ENCODE results near the gene LRRC10B.
A peak's percentile ranks its signal among the peaks of the same experiment; 100 is the strongest.
"Not testable (repeated sequence)": the region's sequence is repeated elsewhere in the genome, so short reads cannot be mapped to it uniquely, and the experiment has no call there.

The LRRC10B gene

DNA sequence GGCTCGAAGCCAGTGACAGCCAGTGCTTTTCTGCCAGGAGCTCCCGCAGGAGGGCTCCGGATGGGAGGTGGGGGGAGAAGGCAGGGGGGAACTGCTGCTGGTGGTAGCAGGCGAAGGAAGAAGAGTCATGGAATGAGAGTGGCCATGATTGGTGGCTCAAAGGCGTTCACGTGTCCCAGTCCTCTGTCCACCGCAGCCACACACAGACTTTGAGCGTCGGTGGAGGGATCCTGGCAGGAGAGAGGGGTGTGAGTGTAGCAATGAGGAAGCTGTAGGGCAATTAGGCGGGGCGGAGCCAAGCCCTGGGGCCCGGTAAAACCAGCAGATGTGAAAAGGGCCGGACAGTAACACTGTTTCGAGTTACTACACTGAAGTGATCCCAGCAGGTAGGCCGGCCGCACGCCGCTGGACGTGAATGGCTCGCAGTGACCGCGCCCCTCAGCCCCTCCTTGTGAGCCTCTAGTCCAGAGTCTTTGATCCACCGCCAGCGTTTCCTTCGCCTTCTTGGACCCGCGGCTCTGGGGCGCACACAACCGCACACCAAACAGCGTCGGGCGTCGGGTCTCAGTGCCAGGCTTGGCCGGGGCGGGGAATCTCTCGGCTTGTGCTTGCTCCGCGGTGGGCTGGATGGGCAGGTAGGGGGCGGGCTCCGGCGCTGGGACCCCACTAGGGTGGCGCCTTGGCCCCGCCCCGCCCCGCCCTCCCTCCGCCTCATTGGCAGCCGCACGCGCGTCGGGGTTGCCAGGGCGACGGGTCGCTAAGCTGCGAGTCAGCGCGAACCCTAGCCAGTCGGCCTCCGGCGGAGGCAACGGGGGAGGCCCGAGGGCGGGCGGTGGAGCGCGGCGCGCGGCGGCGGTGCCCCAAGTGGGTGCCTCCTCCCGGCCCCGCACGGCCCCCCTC lies at the start of gene LRRC10B:
LRRC10B (plus strand) TSS at position 788 of the 900 bp plus-strand sequence. CDS start 250 bp downstream, outside the sequence.
- DNase-seq (ENCODE audit: low read depth), result peak; percentile 38

DNA sequence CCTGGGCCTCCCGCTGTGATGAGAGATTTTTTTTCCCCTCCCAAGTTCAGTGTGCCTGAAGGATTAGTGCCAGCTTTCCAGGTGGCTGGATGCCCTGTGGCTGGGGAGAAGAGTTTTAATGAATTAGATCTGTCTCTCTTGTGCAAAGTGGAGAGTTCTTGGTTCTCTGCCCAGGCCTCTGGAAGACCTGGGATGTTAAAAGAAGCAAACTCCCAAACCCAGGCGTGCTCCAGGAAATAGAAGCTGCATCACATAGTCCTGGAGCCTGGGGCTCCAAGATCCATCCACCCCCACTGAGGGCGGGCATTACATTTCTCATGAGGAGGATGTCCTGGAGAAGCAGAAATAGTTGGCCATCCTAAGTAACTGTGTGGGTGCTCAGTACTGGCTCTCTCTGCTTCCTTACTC lies 48.1 kb upstream of the LRRC10B start:
- no peak for DNase-seq (ENCODE audit: low read depth)

DNA sequence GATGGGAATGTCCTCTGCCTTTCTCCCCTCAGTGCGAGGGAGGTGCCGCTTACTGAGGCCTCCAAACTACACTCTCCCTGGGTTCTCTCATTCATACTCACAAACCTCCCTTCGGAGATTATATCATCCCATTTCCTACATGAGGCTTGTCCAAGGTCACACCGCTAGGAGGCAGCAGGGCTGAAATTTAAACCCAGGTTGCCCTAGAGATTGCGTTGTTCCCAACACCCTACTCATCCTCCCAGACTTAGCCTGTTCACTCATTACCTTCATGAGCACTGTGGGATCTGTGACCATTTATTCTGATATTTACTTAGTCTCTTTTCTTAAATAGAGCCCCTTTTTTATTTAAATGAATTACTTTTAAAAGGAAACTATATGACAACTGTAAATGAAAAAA lies 47.6 kb upstream of the LRRC10B start:
- DNase-seq (ENCODE audit: low read depth), result no peak

DNA sequence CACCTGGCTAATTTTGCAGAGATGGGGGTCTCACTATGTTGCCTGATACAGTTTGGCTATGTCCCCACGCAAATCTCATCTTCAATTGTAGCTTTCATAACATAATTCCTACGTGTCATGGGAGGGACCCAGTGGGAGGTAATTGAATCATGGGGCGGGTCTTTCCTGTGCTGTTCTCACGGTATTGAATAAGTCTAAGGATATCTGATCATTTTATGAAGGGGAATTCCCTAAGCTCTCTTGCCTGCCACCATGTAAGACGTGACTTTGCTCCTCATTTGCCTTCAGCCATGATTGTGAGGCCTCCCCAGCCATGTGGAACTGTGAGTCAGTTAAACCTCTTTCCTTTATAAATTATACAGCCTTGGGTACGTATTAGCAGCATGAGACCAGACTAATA lies 40.9 kb upstream of the LRRC10B start:
- DNase-seq (ENCODE audit: low read depth), result not testable (repeated sequence)

DNA sequence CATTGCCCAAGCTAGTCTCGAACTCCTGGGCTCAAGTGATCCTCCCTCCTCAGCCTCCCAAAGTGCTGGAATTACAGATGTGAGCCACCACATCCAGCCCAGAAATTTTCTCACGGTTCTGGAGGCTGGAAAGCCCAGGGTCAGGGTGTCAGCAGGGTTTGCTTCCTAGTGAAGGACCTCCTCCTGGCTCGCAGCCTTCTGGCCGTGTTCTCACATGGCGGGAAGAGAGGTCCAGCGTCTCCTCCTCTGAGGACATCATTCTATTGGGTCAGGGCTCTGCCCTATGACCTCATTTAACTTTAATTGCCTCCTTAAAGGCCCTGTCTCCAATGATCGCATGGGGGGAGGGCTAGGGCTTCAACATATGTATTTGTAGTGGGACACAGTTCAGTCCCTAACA lies 40.5 kb upstream of the LRRC10B start:
- no peak for DNase-seq (ENCODE audit: low read depth)

DNA sequence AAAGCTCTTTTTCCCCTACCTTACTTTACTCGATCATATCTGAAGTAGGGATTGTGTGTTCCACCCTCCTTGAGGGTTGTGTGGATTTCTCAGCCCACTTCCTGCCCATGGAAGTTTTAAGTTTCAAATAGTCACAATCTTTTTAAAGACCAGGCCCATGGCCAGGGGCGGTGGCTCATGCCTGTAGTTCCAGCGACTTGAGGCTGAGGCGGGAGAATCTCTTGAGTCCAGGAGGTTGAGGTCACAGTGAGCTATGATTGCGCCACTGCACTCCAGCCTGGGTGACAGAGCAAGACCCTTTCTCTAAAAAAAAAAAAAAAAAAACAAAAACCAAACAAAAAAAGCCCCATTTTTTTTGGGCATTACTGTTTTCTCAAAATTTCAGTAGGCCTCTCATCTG lies 36.3 kb upstream of the LRRC10B start:
- no peak for DNase-seq (ENCODE audit: low read depth)

DNA sequence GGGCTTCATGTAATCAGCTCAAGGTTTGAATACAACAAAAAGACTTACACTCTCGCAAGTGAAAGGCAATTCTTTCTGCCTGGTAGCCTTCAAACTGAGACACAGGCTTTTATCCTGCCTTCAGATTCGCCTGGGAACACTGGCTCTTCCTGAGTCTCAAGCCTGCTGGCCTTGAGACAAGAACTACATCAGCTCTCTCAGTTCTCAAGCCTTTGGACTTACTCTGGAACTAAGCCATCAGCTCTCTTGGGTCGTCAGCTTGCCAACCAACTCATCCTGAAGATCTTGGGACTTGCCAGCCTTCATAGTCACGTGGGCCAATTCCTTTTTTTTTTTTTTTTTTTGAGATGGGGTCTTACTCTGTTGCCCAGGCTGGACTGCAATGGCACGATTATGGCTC lies 35.7 kb upstream of the LRRC10B start:
- DNase-seq (ENCODE audit: low read depth), result no peak

DNA sequence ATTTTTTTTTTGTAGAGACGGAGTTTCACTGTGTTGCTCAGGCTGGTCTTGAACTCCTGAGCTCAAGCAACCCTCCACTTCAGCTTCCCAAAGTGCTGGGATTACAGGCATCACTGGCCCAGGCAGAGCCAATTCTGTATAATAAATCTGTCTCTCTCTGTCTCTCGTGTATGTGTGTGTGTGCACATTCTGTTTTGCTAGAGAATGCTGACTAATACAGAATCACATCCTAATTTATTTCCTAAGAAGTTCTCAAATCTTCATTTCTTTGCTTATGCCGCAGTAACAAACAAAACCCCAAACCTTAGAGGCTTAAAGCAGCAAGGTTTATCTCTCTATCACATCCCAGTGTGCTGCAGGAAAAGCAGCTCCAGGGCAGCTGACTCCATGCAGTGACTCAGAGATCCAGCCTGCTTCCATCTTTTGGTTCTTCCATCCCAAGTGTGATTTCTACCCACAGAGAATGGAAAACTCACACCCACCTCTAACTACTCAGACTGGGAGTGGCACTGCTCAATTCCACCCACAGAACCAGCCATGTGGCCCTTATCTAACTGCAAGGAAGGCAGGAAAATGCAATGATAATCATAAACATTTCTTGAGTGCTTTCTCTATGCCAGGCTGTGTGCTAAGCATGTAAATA lies 35.1 kb upstream of the LRRC10B start:
- no peak for DNase-seq (ENCODE audit: low read depth)

DNA sequence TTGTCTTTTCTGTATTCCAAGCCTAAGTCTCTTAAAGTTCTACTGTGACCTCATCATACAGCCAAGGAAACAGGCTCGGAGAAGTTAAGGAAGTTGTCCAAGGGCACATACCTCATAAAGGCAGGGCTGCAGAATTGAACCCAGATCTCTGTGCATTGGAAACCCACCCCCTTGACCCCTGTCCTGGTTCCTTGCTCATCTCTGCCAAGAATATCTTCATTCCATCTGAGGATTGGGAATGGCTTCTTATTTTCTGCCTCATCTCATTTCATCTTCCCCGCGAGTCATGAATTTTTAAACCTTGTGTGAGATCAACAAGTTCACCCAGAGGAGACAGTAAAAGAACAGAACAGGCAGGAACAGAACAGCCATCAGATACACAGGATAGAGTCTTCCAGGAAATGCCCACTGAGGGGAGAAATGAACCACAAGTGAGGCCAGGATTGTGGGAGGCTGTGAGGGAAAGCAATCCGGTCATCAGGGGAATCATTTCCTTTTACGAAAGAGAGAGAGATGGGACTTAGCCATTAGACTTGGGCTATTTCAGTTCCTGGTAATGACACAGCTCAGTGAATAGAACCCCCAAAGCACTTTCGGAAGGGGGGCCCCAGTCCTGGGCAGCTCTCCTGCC lies 34.4 kb upstream of the LRRC10B start:
- no peak for DNase-seq (ENCODE audit: low read depth)

DNA sequence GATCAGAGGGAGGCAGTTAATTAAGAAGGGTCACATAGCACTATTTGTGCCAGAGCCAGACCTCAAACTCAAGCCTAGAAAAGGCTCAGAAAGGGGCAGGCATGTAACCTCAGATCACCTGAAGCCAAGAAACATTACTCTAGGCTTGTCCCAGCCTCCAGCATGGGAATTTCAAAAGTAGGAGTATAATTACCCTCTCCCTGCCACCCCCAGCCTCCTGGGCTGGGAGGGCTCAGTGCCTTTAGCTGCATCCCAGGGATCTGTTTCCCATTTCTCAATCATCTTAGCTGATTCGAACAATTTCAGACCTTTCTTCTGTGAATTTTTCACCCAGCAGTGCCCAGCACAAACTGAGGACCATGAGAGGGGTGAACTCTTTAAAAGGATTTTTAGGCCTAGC lies 33.1 kb upstream of the LRRC10B start:
- DNase-seq (ENCODE audit: low read depth), result no peak

DNA sequence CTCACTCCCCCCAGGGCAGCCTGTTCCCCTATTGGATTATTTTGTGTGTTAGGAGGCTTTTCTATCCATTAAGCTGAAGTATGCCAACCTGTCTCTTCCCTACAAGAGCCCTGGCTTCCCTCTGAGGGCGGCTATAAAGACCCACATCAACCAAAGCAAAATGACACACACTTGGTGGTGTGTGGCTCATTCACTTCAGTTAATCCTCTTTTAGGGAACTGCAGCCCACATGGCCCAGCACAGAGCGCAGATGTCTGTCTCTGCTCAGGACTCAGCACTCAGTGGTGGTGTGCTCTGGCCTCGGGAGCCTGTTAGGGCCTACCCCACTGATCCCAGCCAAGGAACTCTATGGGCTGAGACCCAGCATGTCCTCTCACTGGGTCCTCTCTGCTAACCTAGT lies 32.2 kb upstream of the LRRC10B start:
- no peak for DNase-seq (ENCODE audit: low read depth)

DNA sequence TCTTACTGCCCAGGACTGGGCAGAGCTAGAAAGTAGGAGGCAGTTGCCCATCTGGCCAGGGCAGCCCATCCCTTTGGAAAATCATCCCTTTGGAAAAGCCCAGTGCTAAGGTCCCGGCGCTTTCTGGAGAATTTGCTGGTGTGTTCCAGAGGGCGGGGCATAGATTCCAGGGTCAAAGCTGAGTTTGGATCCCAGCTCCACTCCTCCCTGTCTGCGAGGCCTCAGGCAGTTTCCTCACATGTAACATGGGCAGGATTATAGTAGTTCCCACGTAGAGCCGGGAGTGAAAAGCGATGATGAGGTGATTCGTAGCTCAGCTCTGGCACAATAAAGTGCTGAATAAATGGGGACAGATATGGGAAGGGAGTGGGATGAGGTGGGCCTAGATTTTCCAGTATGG lies 31.4 kb upstream of the LRRC10B start:
- no peak for DNase-seq (ENCODE audit: low read depth)

DNA sequence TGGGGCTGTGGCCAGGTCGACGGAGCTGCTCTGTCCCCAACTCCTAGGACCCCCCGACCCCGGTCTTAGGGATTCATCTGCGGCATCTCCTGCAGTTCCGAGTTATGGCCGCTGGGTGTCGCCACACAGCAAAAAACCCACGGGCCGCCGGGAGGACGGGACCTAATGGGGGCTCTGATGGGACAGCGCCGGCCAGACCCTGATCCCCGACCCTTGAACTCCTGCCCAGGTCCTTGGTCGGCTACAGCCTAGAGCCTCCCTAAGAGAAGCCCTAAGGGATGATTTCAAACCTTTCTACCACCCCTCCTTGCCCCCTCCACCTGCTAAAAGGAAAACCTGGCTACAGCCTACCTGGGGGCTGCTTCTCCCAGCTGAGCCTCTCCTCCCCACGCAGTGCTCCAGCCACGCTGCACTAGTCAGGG lies 30.8 kb upstream of the LRRC10B start:
- DNase-seq (ENCODE audit: low read depth), result peak; percentile 44

DNA sequence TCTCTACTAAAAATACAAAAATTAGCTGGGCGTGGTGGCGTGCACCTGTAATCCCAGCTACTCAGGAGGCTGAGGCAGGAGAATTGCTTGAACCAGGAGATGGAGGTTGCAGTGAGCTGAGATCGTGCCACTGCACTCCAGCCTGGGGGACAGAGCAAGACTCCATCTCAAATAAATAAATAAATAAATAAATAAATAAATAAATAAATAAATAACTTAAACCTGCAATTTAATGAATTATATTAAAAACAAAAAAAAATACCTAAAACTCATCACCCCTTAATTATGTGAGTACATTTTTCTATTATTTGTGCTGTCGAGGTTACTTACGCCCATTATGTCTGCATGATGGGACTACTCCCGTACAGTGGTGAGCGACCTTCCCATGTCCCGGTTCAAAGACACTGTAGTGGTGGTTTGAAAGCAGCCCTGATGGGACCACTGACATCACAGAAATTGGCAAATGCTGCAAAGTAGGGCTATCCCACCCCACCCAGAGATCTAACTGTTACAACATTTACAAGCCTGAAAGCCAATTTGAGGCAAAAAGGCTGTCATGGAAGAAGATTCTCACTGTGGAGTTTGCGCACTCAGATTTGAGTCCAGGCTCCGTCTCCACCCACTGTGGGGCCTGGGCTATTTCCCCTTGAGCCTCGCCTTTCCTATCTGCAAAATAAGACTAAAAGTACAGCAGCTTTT lies 29.0 kb upstream of the LRRC10B start:
- not testable (repeated sequence) for DNase-seq (ENCODE audit: low read depth)

DNA sequence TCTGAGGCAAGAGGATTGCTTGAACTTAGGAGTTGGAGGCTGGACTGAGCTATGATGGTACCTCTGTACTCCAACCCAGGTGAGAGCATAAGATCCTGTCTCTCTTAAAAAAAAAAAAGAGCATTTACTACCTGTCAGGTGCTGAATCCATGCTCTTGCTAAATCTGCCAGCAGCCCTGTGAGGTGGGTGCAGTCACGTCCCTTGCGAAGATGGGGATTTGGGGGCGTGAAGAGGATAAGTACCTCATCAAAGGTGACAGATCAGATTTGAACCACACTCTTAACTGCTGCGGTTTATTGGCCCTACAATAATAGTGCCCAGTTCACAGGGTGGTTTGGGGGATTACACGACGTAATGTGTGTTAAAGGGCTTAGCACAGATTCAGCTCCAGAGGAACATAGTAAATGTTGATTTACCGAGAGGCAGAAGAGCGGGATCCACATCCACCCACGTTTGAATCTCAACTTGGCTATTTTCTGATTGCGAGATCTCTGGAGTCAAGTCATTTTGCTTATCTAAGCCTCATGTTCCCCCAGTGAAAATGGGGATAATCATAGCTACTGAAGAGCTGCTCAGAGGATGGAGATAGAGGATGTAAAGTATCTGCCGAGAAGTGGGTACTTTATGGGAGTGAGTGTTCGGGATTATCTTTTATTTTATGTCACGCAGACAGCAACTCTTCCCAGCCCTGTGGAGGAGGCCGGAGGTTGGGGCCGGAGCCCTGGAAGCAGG lies 28.1 kb upstream of the LRRC10B start:
- no peak for DNase-seq (ENCODE audit: low read depth)

DNA sequence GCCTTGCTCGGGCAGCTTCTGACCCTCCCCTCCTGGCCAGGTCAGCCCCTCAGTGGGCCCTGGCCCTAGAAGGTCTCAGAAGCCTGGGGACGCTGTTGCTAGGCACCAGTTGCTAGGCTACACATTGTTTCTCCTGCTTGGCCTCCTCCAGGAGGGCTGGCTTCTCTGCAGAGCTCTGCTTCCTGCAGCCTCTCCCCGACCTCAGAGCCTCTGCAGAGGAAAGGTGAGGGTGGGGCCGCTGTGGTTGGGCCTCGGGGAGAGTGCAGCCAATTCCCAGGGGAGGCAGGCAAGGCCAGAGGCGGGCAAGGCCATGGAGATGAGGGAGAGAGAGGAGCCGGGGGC lies 27.6 kb upstream of the LRRC10B start:
- DNase-seq (ENCODE audit: low read depth), result no peak

DNA sequence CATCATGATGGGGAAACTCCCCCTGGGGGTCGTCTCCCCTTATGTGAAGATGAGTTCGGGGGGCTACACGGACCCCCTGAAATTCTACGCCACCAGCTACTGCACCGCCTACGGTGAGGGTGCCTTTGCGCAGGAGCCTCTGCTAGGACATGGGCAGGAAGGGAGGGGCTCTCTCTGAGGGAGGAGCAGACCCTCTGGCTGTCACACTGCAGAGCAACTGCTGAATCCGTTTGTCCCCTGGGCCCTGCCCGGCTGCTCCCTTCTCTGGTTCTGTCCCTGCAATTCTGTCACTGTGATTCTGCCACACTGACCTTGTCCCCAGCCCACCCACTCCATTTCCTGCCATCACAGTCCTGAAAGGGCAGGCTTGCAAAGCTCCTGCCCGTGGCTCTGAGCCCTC lies 26.7 kb upstream of the LRRC10B start:
- DNase-seq (ENCODE audit: low read depth), result no peak

DNA sequence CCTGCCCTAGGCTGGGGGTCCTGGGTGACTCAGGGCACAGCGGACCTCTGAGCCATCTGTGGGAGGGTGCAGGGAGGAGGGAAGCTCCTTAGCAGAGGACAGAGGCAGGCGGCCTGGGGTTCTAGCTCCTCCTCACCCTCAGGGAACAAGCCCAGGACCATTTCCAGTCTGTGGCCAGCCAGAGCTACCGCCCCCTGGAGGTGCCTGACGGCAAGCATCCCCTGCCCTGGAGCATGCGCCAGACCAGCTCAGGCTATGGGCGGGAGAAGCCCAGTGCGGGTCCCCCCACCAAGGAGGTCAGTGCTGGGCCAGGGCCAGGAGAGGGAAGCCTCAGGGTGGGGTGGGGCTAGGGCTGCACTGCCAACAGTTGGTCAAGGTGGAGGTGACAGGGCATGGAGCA lies 26.0 kb upstream of the LRRC10B start:
- peak; percentile 34 for DNase-seq (ENCODE audit: low read depth)

DNA sequence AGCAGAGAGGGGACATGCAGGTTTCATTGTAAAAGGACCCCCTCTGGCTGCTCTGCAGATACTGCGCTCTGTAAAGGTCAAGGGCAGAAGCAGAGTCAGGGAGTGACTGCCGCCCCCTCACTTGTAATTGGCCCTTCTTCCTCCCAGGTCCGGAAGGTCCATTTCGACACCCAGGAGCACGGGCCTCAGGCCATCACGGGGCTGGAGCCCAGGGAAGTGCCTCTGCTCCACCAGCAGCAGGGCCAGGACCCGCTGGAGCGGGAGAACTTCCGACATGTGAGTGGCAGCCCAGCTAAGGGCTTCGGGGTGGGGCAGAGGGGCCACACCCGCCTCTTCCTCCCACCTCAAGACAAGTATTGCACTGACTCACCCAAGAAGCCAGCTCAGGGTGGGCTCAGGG lies 24.0 kb upstream of the LRRC10B start:
- no peak for DNase-seq (ENCODE audit: low read depth)

DNA sequence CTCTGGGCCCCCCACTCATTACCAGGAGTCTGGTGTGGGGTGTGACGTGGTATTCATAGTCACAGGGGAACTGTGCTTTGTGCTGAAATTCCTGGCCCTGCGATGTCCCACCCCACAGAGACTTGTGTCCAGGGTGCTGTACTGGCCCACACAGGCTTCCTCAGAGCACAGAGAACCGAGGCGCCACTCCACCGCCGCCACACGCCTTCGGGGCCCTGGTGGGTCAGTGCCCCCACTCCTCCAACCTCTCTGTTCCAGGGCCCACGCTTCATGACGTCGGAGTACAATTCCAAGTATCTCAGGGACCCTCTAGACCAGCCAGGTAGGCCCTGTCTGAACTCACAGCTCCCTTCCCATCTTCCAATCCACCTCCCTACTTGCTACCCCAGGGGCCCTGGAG lies 23.5 kb upstream of the LRRC10B start:
- DNase-seq (ENCODE audit: low read depth), result no peak

DNA sequence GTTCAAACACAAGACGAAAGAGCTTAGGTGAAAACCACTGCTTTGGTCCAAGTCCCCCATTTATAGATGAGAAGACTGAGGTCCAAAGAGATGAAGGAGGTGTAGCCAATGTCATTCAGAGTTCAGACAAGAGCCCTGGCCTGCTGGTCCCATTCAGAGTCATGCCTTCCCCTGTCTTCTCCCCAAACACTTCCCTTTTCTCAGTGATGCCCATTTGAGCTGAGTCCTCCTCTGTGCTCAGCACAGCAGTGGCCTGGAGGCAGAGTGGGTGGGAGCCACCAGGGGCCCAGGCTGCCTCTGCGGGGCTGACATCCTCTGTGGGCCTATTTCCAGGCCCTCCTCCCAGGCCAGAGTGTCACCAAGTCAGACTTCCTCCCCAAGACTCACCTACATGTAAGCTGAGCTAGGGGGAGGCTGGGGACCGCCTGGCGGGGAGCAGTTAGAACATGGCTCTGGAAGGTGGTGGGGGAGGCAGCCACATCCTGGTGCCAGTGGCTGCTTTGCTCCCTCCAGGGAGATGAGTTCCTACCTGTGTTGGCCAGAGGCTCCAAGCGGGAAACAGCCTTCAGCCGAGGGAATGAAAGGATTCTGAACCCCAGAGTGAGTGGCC lies 22.4 kb upstream of the LRRC10B start:
- DNase-seq (ENCODE audit: low read depth), result no peak

Data from activated T-cell treated with anti-CD3 and anti-CD28 coated beads for 48 hours (primary cell).